Heart right ventricle (tissue), 16 donors: ENCODE measurements around the gene R3HCC1L. TPM values are rescaled to one million over a fixed set of nuclear protein-coding genes. Genes with fewer than 3 reads are reported as not detected.
"Not testable (repeated sequence)": the region's sequence is repeated elsewhere in the genome, so short reads cannot be mapped to it uniquely, and the experiment has no call there.

ENCODE experiments used
- ATAC-seq, 8 donors: fragments of 200-7000 bp; cut with Tn5 transposase; one replicate each; pipeline ENCODE4 v1.9.1; 2020; ENCODE audit warnings: mild to moderate bottlenecking in 8 of 8, moderate library complexity in 8 of 8, moderate number of reproducible peaks in 1 of 8
- DNase-seq, 2 donors: peaks; one replicate each; pipeline ENCODE4 v3.0.0-alpha.2; 2020
- H3K27ac ChIP-seq, 10 donors: fragments of 200-600 bp; sonication (generic) in 2 of 10; one replicate each; pipeline versions ENCODE4 v1.5.0 to v1.8.0; 2020 to 2022; ENCODE audit warnings: mild to moderate bottlenecking in 3 of 10
- H3K27me3 ChIP-seq, 7 donors: fragments of 200-600 bp; one replicate each; pipeline ENCODE4 v1.8.0; 2021 to 2022; ENCODE audit warnings: mild to moderate bottlenecking in 2 of 7
- H3K36me3 ChIP-seq, 9 donors: fragments of 200-600 bp; sonication (generic) in 1 of 9; one replicate each; pipeline versions ENCODE4 v1.5.0 to v1.8.0; 2020 to 2022; ENCODE audit warnings: mild to moderate bottlenecking in 2 of 9
- H3K4me1 ChIP-seq, 9 donors: fragments of 200-600 bp; sonication (generic) in 1 of 9; one replicate each; pipeline versions ENCODE4 v1.5.0 to v1.8.0; 2020 to 2022; ENCODE audit warnings: mild to moderate bottlenecking in 4 of 9
- H3K4me3 ChIP-seq, 10 donors: fragments of 200-600 bp; sonication (generic) in 2 of 10; one replicate each; pipeline versions ENCODE4 v1.5.0 to v1.8.0; 2020 to 2022; ENCODE audit warnings: mild to moderate bottlenecking in 7 of 10, moderate library complexity in 2 of 10
- H3K9me3 ChIP-seq, 11 donors: fragments of 200-600 bp in 10 of 11; sonication (generic) in 2 of 11; one replicate each; pipeline versions ENCODE4 v1.5.0 to v1.8.0; 2013 to 2022; ENCODE audit warnings: mild to moderate bottlenecking in 2 of 11, control low read depth in 1 of 11, moderate library complexity in 1 of 11
- CTCF ChIP-seq, 9 donors: fragments of 200-600 bp; sonication (generic) in 2 of 9; IDR thresholded peaks; one replicate each; pipeline versions ENCODE4 v1.5.0 to v1.8.0; 2021 to 2022; ENCODE audit warnings: antibody characterized with exemption in 9 of 9, mild to moderate bottlenecking in 5 of 9, moderate library complexity in 1 of 9
- WGBS, 2 donors: extraction: QIAGEN DNeasy Blood & Tissue Kit; methylation state at CpG; one replicate each; pipeline ENCODE4 v1.1.7; 2013; ENCODE audit warnings: inconsistent platforms in 1 of 2; 5-methylcytosine and 5-hydroxymethylcytosine counted together
- intact Hi-C, 10 donors: fragments of 100-400 bp; cut with DNase I; formaldehyde crosslinking; loops; one replicate each; pipeline versions ENCODE4 v1.11.1 to v1.14.2; 2022
- polyA plus RNA-seq, 2 donors: library from polyadenylated mRNA; stranded (reverse); fragments of 200-250 nt; gene quantifications; one replicate each; pipeline ENCODE4 v1.2.3, GENCODE V29; 2013
- total RNA-seq, 10 donors: library from RNA; stranded (reverse); fragmentation: NEBNext Ultra II Directional in 3 of 10; extraction: Animal tissue kit (Norgen Biotek cat#: 25700) in 3 of 10; gene quantifications; one replicate each; pipeline versions ENCODE4 v1.2.1 to v1.2.4, GENCODE V29; 2021 to 2023
- donor health status: Arrhythmogenic right ventricular cardiomyopathy.
- donor health status: ischemic (EF 13 %, LVEDD 7.1; RV severe dilation, severe dysfunction).
- donor health status: healthy with polysubstance abuse.
- donor health status: DM: no; HTN: yes; CAD: no.
- donor health status: DM: no; HTN: no; CAD: no.
- donor health status: ischemic (EF 25% LVEDD 6.9; RV normal size, moderate dysfunction).
- donor health status: ischemic (EF 25% LVEDD 5.7; RV mildly dilated, moderate dysfunction).
- donor health status: healthy.
- donor health status: DM: yes; HTN: yes; CAD: no.
- donor health status: Ischemic cardiomyopathy.
- donor health status: ischemic (EF 35%, LVEDD 5.7; RV mildly dilated, moderate dysfunction).
- donor health status: nonischemic (EF 11% LVEDD 7.7; RV severe dilation, severe dysfunction).
- donor health status: DM: yes; HTN: yes; CAD: no.
- donor health status: PGD.
- donor health status: ischemic (EF 29% LVEDD 5.4; RV normal size, mild dysfunction).
- donor health status: nonischemic (EF 23%, LVEDD 6.1; RV moderate dilation, normal function).

Gene R3HCC1L
- total and polyA plus RNA-seq, 12 donors, result 3.3 to 6.9 (median 5.2) TPM

GRCh38 chr10:98135222-98135899 is 904 bp downstream of the R3HCC1L start:
- H3K27me3 ChIP-seq, result no peaks in the 10 kb centered on the region

GRCh38 chr10:98136775-98137174 is 2.3 kb downstream of the R3HCC1L start:
- H3K27me3 ChIP-seq, intact Hi-C loops, H3K27ac ChIP-seq, ATAC-seq, H3K36me3 ChIP-seq, DNase-seq, H3K4me3 ChIP-seq: not testable (repeated sequence)
- Histone ChIP-seq H3K9me3 (peaks cover 0 to 12% (median 0%) of the 10 kb centered on the region in 11 donors), H3K4me1 (peaks cover 0 to 59% (median 40%) of the 10 kb centered on the region in 9 donors)
- 95 to 98% methylated on average over 16 of the region's 16 CpGs for WGBS, 2 donors

More at GRCh38 chr10:98135222-98135899, 904 bp downstream of the R3HCC1L start:
- no peaks in the 10 kb centered on the region for H3K36me3 ChIP-seq
- peak overlapping the region; percentile 79 to 99 (median 90) for H3K27ac ChIP-seq
- DNase-seq (no peak), ATAC-seq (peak in 2 of 8 donors; percentile 6 to 12)
- peak overlapping the region; percentile 77 to 99 (median 86) for H3K4me3 ChIP-seq
- H3K4me1 ChIP-seq, result peaks cover 0 to 47% (median 27%) of the 10 kb centered on the region in 9 donors
- H3K9me3 ChIP-seq, result peaks cover 0 to 12% (median 0%) of the 10 kb centered on the region in 11 donors
- intact Hi-C loops, result no loop called here
- no peak for TF ChIP-seq CTCF (IDR thresholded peaks at IDR 0.05)
- WGBS, 2 donors, result 21 to 22% methylated on average over 13 of the region's 13 CpGs

GRCh38 chr10:98138031-98138430 is 3.6 kb downstream of the R3HCC1L start:
- Histone ChIP-seq H3K27ac (no peak overlapping the region), H3K4me1 (peaks cover 0 to 70% (median 45%) of the 10 kb centered on the region in 9 donors), H3K36me3 (no peaks in the 10 kb centered on the region), H3K27me3 (no peaks in the 10 kb centered on the region), H3K9me3 (peaks cover 0 to 5% (median 0%) of the 10 kb centered on the region in 11 donors), H3K4me3 (no peak overlapping the region)
- no peak for DNase-seq
- intact Hi-C loops, result no loop called here
- ATAC-seq, result no peak
- no peak for TF ChIP-seq CTCF (IDR thresholded peaks at IDR 0.05)

- no peak overlapping the region for H3K4me3 ChIP-seq
- WGBS, 2 donors, result 82 to 86% methylated on average over 3 of the region's 3 CpGs
These were observed 5.0 kb downstream of the R3HCC1L start for GRCh38 chr10:98139431-98139830.

More at GRCh38 chr10:98139431-98139830, 5.0 kb downstream of the R3HCC1L start:
- DNase-seq (no peak), ATAC-seq (no peak)
- Histone ChIP-seq H3K36me3 (no peaks in the 10 kb centered on the region), H3K27ac (no peak overlapping the region), H3K9me3 (no peaks in the 10 kb centered on the region), H3K27me3 (no peaks in the 10 kb centered on the region), H3K4me1 (peaks cover 0 to 65% (median 46%) of the 10 kb centered on the region in 9 donors)
- intact Hi-C loops, result no loop called here
- no peak for TF ChIP-seq CTCF (IDR thresholded peaks at IDR 0.05)
